Measurements from ENCODE around the gene ATXN7L2.

DNA sequence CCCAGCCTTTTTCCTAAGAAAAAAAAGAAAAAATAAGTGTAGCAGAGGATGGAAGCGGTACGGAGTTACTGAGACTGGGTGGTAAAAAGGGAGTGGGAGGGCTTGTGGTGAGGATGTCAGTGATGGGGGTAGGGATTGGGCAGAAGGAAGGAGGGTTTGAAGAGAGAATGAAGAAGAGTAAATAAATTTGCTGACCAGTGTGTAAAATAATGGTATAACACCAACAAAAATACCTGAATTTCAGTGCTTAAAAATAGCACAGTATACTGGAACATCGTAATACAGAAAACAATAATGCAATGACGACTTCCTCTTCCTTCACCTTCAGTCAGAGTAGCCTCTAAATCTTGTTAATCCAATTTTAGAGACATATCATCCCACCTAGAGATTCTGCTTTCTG, 36.2 kb upstream of the ATXN7L2 start:
- TF ChIP-seq POLR2A (IDR thresholded peaks at IDR 0.05), result no peak
- TF ChIP-seq, protein P1, sequence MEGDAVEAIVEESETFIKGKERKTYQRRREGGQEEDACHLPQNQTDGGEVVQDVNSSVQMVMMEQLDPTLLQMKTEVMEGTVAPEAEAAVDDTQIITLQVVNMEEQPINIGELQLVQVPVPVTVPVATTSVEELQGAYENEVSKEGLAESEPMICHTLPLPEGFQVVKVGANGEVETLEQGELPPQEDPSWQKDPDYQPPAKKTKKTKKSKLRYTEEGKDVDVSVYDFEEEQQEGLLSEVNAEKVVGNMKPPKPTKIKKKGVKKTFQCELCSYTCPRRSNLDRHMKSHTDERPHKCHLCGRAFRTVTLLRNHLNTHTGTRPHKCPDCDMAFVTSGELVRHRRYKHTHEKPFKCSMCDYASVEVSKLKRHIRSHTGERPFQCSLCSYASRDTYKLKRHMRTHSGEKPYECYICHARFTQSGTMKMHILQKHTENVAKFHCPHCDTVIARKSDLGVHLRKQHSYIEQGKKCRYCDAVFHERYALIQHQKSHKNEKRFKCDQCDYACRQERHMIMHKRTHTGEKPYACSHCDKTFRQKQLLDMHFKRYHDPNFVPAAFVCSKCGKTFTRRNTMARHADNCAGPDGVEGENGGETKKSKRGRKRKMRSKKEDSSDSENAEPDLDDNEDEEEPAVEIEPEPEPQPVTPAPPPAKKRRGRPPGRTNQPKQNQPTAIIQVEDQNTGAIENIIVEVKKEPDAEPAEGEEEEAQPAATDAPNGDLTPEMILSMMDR (IDR thresholded peaks at IDR 0.05), result no peak
- TF ChIP-seq EP300 (IDR thresholded peaks at IDR 0.05), result no peak

Data from tibial nerve (tissue), 4 donors.